Endometrium (tissue), 2 donors: ENCODE data around the gene NUDC.
"Not testable (repeated sequence)": the region's sequence is repeated elsewhere in the genome, so short reads cannot be mapped to it uniquely, and the experiment has no call there.

Source experiments
- FAIRE-seq: peaks from 2 replicates; lab custom pipeline; 2012; peaks lifted over from hg19 to GRCh38; lab: Jason Lieb, UNC
- donor health status: control.
- donor health status: control.

NUDC gene

DNA sequence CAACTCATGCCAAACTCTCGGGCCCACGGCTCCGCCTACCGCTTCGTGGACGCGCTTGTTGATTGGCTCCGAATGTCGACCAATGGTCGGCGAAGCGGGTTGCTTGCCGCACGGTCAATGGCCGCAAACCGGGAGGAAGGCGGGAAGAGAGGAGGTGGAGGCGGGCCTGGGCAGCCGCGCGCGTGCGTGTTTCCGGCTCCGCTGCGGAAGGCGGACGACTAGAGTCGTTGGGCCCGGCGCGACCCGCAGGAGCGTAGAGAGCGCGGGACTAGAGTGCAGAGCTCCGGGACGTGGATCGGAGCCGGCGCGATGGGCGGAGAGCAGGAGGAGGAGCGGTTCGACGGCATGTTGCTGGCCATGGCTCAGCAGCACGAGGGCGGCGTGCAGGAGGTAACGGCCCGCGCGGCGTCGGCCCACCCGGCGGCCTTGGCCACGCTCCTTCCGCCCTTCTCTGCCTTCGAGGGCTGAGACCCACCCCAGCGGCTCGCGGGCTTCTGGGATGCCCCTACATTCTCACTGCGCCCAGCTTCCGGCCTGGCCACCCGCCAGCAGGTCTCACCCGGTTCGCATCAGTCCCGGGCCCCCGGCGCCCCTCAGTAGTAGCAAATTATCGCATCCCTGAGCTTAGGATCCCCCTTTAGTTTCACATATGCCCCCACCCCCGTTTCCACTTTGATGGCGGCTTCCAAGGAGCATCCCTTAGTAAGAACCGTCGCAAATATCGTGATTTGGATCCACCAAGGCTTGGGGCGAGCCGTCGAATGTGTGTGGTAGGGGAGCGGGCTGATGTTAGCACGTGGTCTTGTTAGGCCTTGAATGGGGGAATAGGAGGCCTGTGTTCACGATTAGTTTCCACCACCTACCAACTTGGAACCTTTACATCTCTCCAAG, at the start of gene NUDC:
TSS of gene NUDC (plus strand) at position 204 of the 891 bp plus-strand sequence. CDS start at position 310, 106 bp downstream.
- peak; percentile 98 for FAIRE-seq

DNA sequence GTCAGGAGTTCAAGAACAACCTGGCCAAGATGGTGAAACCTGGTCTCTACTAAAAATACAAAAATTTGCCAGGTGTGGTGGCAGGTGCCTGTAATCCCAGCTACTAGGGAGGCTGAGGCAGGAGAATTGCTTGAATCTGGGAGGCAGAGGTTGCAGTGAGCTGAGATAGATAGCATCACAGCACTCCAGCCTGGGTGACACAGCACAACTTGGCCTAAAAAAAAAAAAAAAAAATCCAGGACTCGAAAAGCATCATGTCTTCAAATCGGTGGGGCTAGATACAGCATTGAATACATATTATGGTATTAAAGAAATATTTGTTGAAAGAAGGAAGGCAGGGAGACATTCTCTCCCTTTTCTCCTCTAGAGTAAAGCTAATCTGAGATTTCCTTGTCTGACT, 48.4 kb upstream of the NUDC start:
- FAIRE-seq: not testable (repeated sequence)

DNA sequence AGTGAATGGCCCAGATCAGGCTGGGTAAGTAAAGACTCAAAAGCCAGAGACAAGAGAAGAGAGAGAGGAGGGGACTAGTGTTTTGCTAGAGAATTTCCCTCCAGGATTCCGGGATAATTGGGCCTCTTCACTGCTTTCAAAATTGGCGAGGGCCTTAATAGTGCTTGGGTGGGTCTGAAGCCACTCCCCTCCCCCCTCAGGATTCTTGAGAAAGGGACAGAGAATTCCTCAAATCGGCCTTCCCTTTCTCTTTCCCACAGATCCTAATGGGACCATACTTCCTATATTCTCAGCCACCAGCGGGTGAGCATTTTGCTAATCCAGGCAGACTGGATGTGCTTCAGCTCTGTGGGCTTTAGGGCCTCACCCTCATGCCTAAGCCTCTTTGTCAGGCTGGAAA, 46.6 kb upstream of the NUDC start:
- no peak for FAIRE-seq

DNA sequence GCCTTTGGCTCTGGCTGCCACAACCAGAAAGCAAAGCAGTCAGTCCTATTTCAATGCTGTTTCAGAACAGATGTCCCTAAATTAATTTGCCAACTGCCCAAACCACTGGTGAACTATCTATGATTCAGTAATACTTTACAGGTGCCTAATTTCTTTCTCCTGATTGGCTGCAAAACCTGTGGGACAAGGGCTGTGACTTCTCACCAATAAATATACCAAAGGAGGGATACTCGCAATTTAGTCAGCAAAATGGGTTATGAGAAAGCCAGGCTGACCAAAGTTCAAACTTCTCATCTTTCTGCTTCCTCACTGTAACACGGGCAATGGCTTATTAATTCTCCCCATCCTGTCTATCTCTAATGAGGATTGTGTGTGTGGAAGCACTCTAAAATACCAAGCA, 44.2 kb upstream of the NUDC start:
- FAIRE-seq: no peak

DNA sequence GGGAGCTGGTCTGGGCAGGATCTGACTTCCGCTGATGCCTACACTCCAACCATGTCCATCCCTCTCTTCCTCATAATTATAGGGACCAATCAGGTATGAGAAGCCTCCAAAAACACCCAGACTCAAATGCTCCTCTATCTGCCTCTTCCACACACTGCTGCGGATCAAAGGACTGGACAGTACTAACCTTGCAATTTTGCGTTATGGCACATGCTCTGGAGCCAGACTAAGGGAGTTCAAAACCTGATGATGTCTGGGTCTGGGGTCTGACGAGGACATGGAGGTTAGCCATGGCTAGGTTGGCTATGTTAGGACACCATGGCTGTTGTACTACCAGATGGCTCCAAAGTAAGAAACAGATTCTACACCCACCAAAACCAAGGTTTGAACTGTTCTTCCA, 41.8 kb upstream of the NUDC start:
- no peak for FAIRE-seq

DNA sequence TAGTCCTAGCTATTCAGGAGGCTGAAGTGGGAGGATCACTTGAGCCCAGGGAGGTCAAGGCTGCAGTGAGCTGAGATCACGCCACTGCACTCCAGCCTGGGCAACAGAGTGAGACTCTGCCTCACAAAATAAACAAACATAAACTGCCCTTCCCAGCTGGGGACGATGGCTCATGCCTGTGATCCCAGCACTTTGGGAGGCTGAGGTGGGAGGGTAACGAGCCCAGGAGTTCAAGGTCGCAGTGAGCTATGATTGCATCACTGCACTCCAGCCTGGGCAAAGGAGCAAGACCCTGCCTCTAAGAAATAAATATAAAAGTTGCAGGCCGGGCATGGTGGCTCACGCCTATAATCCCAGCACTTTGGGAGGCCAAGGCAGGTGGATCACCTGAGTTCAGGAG, 39.9 kb upstream of the NUDC start:
- not testable (repeated sequence) for FAIRE-seq

DNA sequence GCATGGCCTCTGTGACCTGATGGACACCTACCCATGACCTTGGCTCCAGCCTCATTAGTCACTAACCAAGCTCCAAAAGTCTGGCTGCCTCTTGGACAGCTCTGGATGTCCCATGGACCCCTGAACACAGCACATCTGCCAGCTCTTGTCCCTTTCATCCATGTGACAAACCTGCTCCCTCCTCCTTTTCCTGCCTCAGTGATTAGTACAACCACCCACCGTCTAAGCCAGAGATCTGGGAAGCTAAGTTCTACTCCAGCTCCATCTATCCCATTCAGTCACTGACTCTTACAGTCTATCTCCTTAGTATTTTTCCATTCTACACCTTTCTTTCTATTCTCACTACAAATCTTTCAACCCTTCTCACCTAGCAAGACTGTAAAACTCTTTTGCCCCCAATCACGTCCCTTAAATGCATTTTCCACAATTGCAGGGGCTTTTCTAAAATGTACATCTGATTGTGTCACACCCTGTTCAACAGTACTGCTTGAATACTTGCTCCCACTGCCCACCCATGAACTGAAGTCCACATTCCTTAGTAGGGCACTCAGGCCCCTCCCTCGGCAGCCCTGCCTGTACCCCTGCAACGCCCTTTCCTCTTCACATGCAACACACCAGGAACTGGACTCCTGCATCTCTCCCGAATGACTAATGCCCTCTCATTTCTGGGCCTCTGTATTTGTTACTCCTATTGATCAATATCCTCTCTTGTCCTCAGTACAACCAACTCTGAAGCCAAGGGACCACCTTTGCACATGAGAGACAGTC, 38.7 kb upstream of the NUDC start:
- no peak for FAIRE-seq

DNA sequence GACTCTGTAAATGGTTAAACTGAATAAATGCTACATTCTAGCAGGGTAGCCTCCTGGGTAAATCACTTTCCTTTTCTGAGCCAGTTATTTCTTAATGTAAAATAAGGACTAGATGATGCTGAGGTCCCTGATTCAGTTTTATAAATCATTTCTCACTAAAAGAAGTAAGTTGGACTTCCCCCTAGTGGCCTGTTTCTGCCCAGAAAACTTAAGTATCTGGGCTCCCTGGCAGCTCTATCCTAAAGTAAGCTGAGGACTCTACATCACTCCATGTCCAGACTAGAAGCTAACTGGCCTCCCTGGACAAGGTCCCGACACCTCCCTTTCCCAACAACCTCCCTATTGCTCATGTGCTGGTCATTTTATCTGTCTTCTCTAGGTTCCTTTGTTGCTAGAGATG, 34.4 kb upstream of the NUDC start:
- no peak for FAIRE-seq

DNA sequence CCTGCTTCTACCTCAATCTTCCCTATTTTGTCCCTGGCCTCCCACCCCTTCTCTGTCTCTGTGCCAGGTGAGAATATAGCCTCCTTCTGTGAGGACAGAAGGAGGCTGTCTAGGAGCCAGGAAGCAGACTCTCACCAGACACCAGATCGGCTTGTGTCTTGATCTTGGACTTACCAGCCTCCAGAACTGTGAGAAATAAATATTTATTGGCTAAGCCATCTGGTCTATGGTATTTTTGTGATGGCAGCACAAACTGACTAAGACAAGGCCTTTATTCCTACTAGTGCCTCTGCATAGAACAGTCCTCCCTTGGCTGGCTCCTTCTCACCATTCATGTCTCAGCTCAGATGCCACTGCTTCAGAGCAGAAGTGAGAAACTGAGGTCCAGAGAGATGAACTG, 33.3 kb upstream of the NUDC start:
- FAIRE-seq: no peak

DNA sequence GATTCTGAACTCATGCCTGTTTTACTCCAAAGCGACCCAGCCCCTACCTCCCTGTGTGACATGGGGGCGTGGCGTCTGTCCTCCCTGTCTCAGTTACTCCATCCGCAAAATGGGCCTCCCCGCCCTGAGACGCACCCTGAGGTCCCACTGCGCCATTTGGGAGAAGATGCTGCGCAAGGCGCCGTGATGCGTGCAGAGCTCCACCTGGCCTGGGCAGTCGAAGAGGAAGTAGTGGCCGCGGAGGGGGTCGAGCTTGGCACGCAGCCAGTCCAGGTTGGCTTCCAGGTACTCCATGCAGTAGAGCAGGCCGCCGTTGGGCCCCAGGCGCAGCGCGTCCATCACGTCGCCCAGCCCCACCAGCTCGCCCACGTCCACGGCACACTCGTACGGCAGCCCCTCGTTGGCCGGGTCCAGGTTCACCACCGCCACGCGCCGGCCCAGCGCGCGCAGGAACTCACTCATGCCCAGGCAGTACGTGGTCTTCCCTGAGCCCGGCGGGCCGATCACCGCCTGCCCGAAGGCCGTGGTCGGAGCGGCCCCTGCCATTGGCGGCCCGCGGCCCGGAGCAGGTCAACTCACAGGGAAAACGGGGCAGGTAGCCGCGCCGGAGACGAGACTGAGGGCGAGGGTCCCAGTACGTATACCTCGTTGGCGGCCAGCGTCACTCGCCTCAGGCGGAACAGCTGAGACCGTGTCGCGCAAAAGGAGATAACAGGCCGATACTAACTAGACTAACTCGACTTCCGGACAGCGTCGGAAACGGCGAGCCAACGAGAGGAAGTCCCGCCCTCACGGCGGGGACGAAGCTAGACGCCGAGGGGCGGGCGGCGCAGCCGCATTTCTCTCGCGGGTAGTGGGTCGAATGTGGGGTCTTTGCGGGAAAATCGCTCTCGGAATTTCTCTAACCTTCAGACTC, 31.7 kb upstream of the NUDC start, which contains the start of gene GPN2:
TSS of gene GPN2 (minus strand) at position 733 of the 916 bp plus-strand sequence. CDS start at position 546, 187 bp downstream.
- peak; percentile 4 for FAIRE-seq

DNA sequence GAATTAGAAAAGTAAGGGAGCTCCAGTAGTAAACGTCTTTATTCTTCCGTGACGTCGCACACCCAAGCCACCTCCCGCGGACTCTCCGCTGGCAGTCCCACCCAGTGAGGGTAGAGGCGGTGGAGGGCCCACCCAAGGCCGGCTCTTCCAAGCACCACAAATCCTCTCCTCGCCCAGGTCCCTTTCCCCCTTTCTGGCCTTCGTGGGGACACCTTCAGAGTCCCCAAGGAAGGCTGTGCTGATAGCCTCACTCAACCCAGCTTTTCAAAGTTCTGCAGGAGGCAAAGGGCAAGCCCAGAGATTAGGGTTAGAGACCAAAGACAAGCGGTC, 31.1 kb upstream of the NUDC start:
- no peak for FAIRE-seq

DNA sequence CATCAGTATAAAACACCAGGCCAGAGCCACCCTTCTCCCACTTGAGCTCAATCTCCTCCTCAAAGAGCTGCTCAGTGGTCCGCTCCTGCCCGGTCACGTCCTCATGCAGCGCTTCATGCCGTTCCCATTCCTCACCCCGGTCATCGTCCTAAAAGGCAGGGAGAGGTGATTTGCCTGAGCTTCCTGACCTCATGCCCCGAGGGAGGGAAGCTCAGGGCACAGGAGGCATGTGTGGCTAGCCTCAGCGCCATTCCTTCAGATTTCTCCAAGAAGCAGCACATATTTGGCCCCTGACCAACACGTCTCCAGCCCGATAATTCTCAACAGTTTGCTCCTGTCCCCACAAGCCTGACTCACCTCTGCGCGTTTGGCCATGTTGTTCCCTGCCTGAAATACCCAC, 27.3 kb upstream of the NUDC start:
- FAIRE-seq: no peak

DNA sequence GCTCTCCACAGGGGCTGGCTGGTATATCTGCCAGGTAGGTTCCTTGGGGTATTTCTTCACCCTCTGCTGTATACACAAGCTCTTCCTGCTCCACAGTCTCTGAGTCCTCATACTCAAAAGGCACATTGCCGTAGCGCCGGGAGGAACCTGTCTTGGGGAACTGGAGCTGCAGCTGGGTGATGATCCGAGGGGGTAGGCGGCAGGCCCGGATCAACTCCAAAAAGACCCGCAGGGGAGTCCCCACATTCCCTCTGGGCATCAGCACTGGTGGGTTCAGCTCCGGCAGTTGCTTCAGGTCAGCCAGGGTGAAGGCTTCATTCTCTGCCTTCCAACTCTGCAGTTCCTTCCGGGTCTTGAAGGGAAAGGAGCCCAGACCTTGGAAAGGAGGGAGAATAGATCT, 24.2 kb upstream of the NUDC start:
- FAIRE-seq: no peak

DNA sequence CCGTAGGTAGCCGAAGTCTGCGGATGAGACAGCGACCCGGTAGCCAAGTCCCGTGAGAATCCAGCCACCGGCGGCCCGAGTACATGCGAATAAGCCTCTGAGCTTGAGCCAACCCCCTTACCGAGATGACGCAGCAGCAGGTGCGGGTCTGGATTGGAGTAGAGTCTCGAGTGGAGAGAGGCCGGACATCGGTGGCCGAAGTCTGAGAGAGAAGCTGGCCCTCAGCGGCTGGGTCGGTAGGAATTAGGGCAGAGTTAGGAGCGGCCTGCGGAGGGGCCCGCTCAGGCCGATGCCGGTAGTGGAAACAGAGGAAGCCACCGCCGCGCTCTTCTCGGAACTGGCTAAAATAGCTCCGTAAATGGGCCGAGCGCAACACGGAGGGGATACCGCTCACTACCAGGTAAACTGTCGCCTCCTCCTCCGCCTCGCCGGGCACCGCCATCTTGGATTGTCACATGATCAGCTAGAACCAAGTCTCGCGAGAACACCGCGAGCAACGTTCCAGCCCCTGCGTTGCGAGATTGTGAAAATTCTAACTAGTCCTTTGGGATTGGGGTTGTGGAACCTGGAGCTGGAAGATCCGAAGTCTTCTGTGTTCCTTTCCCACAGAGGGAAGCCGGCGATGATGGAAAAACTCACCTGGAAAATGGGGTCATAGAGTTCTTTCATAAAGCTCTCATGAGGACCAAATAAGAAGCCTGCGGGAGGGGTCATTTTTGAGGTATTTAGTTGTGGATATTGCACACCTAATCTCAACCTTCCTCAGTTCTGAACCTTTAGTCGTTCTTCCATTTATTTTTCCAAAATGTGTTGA, 21.3 kb upstream of the NUDC start, which contains the start of gene GPATCH3:
TSS of gene GPATCH3 (minus strand) at position 467 of the 814 bp plus-strand sequence. CDS start at position 442, 25 bp downstream.
- peak; percentile 51 for FAIRE-seq

DNA sequence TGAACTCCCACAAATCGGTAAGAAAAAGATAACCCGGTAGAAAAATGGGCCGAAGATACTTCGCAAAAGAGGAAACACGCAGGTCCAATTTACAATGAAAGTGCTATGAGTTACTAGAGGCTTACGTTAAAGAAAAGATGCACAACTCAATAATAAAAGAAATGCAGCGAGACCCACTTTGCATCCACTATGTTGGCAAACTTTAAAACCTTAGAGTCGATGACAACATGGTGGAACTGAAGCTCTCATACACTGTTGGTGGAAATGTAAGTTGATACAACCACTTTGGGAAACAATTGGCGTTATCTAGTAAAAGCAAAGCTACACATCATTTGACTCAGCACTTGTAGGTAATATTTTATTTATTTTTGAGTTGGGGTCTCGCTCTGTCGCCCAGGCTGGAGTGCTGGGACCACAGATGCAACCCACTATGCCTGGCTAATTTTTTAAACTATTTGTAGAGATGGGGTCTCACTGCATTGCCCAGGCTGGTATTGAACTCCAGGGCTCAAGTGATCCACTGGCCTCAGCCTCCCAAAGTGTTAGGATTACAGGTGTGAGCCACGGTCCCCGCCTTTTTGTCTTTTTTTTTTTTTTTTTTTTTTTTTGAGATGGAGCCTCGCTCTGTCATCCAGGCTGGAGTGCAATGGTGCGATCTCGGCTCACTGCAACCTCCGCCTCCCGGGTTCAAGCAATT, 20.6 kb upstream of the NUDC start:
- FAIRE-seq: no peak

DNA sequence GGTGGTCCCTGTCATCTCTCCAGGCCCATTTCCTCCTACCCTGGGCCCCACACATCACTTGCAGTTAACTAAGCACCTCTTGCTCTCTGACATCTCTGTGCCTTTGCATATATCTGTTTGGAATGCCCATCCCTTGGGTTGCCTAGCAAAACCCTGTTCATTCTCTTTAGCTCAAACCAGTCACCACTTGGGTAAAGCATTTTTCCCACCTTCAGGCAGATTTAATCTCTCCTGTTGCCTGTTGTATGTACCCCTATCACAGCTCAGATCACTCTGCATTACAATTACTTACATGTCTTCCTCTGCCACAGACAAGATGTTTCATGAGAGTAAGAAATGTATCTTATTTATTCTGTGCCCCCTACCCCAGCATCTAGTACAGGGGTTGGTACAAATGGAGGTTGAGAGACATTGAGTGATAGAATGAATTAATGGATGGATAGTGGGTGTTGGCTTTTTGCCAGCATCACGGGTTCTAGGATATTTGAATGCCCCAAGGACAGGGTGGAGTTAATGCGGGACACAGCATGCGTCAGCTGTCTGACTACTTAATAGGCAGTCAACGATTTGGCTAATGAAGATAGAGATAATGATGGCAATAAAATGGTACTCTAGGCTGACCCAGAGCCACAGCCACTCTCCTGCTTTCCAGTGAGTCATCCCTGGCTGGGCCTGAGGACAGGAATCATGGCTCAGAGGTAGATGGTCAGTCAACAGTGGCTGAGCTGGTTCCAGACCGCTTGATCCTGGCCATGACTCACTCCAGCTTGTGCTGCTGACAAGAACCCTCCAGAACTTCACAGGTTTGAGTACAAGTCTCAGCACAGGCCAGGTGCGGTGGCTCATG, 14.2 kb upstream of the NUDC start:
- no peak for FAIRE-seq

DNA sequence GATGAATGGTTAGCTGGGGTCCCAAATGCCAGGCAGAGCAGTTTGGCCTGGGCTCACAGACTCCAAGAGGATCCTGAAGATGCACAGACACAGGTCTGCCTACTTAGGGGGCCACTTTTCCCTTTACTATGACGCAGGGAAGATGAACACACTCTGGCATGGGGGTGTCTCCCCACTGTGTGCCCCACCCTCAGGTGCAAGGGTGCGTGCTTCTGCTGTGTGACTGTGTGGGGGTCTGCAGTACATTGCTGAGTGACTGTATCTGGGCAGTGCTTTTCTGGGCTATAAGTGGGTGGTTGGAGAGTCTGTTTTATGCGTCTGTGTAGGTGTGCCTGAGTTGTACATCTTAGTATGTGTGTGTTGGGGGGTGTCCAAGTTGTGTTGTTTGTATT, 11.6 kb upstream of the NUDC start:
- no peak for FAIRE-seq

DNA sequence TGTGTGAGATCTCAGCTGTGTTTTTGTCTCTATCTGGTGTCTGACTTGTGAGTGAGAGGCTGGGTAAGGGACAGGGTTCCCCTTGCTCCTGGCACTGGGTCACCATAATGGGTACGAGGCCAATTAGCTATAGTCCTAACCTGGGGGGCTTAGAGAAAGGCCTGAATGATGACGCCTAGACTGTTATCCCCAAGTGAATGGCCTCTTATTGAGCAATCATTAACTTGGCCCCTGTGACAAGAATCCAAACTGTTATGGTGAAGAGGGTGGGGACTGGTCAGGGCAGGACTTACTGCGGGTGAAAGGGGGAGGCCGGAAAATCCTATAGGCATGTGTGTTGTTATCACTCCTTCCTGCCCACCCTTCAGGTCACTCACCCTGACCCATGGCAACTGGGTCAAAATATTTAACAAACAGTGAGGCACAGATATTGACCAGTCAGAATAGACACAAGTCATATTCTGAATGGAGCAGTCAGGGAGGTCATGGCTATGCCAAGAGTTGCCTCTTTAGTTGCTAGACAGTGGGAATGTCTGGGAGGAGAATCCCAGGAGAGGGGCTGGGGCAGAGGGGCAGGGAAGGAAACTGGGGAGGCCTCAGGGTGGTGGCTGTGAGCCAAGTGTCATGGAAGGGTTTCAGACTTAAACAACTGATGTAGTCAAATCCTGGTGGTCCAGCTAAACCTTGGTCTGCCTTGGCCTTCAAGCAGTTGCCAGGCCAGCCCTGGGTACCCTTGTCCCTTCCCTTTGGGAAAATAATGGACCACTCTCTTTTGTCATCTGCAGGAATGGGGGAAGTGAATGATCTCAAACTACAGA, 11.0 kb upstream of the NUDC start:
- FAIRE-seq: no peak
